Fibroblast of lung (primary cell): ENCODE results near the gene HSPA2. TPM values are rescaled to one million over a fixed set of nuclear protein-coding genes. Genes with fewer than 3 reads are reported as not detected.

Experiments
- DNase-seq, 2 donors: peaks; one replicate each; pipeline versions ENCODE4 v3.0.0 to v3.0.0-alpha.2; 2010; ENCODE audit warnings: low read depth in 2 of 2
- H2AFZ ChIP-seq: 2 replicates; pipeline ENCODE4 v1.5.1; 2012; ENCODE audit warnings: low read length, control low read depth, inconsistent platforms
- H3K27ac ChIP-seq: 2 replicates; pipeline ENCODE4 v1.5.1; 2011; ENCODE audit warnings: low read length, control low read depth; ENCODE audit not compliant: insufficient read depth
- H3K27me3 ChIP-seq: 2 replicates; pipeline ENCODE4 v1.5.1; 2011; ENCODE audit warnings: mild to moderate bottlenecking, low read length; ENCODE audit not compliant: control insufficient read depth, insufficient read depth
- H3K36me3 ChIP-seq: 2 replicates; pipeline ENCODE4 v1.5.1; 2011; ENCODE audit warnings: low read length; ENCODE audit not compliant: control insufficient read depth, insufficient read depth
- H3K4me1 ChIP-seq: 2 replicates; pipeline ENCODE4 v1.5.1; 2011; ENCODE audit warnings: low read length; ENCODE audit not compliant: control insufficient read depth, insufficient read depth; ENCODE audit errors: extremely low read depth
- H3K4me2 ChIP-seq: 2 replicates; pipeline ENCODE4 v1.5.1; 2011; ENCODE audit warnings: low read length, control low read depth; ENCODE audit not compliant: insufficient read depth; ENCODE audit errors: extremely low read depth
- H3K4me3 ChIP-seq, 4 experiments: fragments of 200-600 bp in 1 of 4; sonication (generic) in 1 of 4; replicated peaks in 1 of 4; 2 replicates each; pipeline ENCODE4 v1.5.1; 2011 to 2016; ENCODE audit warnings: low read length in 4 of 4, low read depth in 3 of 4, mild to moderate bottlenecking in 3 of 4, control low read depth in 2 of 4, inconsistent platforms in 1 of 4, mixed read lengths in 1 of 4; ENCODE audit not compliant: insufficient read depth in 1 of 4; ENCODE audit errors: control extremely low read depth in 1 of 4
- H3K79me2 ChIP-seq: 2 replicates; pipeline ENCODE4 v1.5.1; 2012; ENCODE audit warnings: mild to moderate bottlenecking, low read length, inconsistent platforms; ENCODE audit not compliant: control insufficient read depth, insufficient read depth
- H3K9ac ChIP-seq: 2 replicates; pipeline ENCODE4 v1.5.1; 2011; ENCODE audit warnings: mild to moderate bottlenecking, low read length, control low read depth; ENCODE audit not compliant: insufficient read depth
- H3K9me3 ChIP-seq: 2 replicates; pipeline ENCODE4 v1.5.1; 2012; ENCODE audit warnings: low read depth, low read length; ENCODE audit not compliant: control insufficient read depth, insufficient read depth
- H4K20me1 ChIP-seq: 2 replicates; pipeline ENCODE4 v1.5.1; 2011; ENCODE audit warnings: low read length; ENCODE audit not compliant: control insufficient read depth, insufficient read depth; ENCODE audit errors: extremely low read depth
- CTCF ChIP-seq, 2 donors: IDR thresholded peaks in 1 of 2; conservative IDR thresholded peaks in 1 of 2; 1 replicate in 1 of 2; 2 replicates in 1 of 2; pipeline ENCODE4 v1.5.1; 2011 to 2012; ENCODE audit warnings: low read length in 2 of 2, control low read depth in 1 of 2, inconsistent platforms in 1 of 2, low read depth in 1 of 2, mild to moderate bottlenecking in 1 of 2
- EZH2 ChIP-seq: IDR thresholded peaks from 2 replicates; pipeline ENCODE4 v1.5.1; 2012; ENCODE audit warnings: low read length, control low read depth, mild to moderate bottlenecking; ENCODE audit errors: missing control alignments
- polyA plus RNA-seq, 2 donors: library from polyadenylated mRNA; depleted of rRNA in 1 of 2; stranded (reverse) in 1 of 2; unstranded in 1 of 2; fragments of >200 nt; gene quantifications; 2 replicates each; pipeline ENCODE4 v1.2.1, GENCODE V29; 2011 to 2012; ENCODE audit warnings: missing spikeins in 1 of 2
- total RNA-seq: library from RNA; depleted of rRNA; stranded (reverse); fragments of >200 nt; gene quantifications from 2 replicates; pipeline ENCODE4 v1.2.1, GENCODE V29; 2014

The HSPA2 gene
- total and polyA plus RNA-seq, 2 donors (not counting 1 experiment from before 2014, with no cell fraction given), result 9.9 to 50.0 TPM

- Histone ChIP-seq H3K4me2 (no peak overlapping the region), H3K9me3 (no peaks in the 10 kb centered on the region), H4K20me1 (peaks cover 3% of the 10 kb centered on the region), H3K9ac (no peak overlapping the region), H3K4me1 (no peaks in the 10 kb centered on the region), H3K27ac (no peak overlapping the region), H3K79me2 (peaks cover 21% of the 10 kb centered on the region), H3K27me3 (no peaks in the 10 kb centered on the region), H3K4me3 (no peak overlapping the region), H2AFZ (no peak overlapping the region), H3K36me3 (peaks cover 11% of the 10 kb centered on the region)
- no peak for TF ChIP-seq CTCF (conservative IDR thresholded peaks at IDR 0.05 in 1 of 2, IDR thresholded peaks at IDR 0.05 in 1 of 2; ENCODE audit: low read depth in 1 of 2, low read length in 2 of 2)
- TF ChIP-seq EZH2, result no peak
- DNase-seq, result no peak
These were observed 15.2 kb upstream of the HSPA2 start for GRCh38 chr14:64525354-64525753.

GRCh38 chr14:64531567-64531966 is 9.0 kb upstream of the HSPA2 start:
- Histone ChIP-seq H3K27me3 (no peaks in the 10 kb centered on the region), H3K4me1 (no peaks in the 10 kb centered on the region), H3K36me3 (no peaks in the 10 kb centered on the region), H3K9ac (no peak overlapping the region), H3K4me2 (no peak overlapping the region), H4K20me1 (no peaks in the 10 kb centered on the region), H3K27ac (no peak overlapping the region), H3K9me3 (no peaks in the 10 kb centered on the region), H3K4me3 (no peak overlapping the region), H3K79me2 (no peaks in the 10 kb centered on the region), H2AFZ (no peak overlapping the region)
- DNase-seq, result no peak
- TF ChIP-seq EZH2 (no peak), CTCF (conservative IDR thresholded peaks at IDR 0.05 in 1 of 2, IDR thresholded peaks at IDR 0.05 in 1 of 2; ENCODE audit: low read depth in 1 of 2, low read length in 2 of 2) (no peak)

- Histone ChIP-seq H3K36me3 (no peaks in the 10 kb centered on the region), H3K4me2 (no peak overlapping the region), H3K79me2 (no peaks in the 10 kb centered on the region), H3K4me3 (no peak overlapping the region), H3K9me3 (peaks cover 6% of the 10 kb centered on the region), H3K4me1 (peaks cover 3% of the 10 kb centered on the region), H3K27me3 (peaks cover 7% of the 10 kb centered on the region), H3K27ac (no peak overlapping the region), H2AFZ (no peak overlapping the region), H3K9ac (no peak overlapping the region), H4K20me1 (no peaks in the 10 kb centered on the region)
- TF ChIP-seq CTCF (conservative IDR thresholded peaks at IDR 0.05 in 1 of 2, IDR thresholded peaks at IDR 0.05 in 1 of 2; ENCODE audit: low read depth in 1 of 2, low read length in 2 of 2) (no peak), EZH2 (no peak)
- peak in 1 of 2 donors; percentile 80 for DNase-seq
These were observed 3.9 kb upstream of the HSPA2 start for GRCh38 chr14:64536488-64537245.
